Neural cell (in vitro differentiated cells): ENCODE measurements around the gene CRTC1. TPM values are rescaled to one million over a fixed set of nuclear protein-coding genes. Genes with fewer than 3 reads are reported as not detected.

Source experiments
- H2AFZ ChIP-seq: fragments of 200-600, 300-800 bp; sonication (generic), shearing (Covaris generic); 2 replicates; pipeline ENCODE4 v1.6.0; 2014; ENCODE audit warnings: low read depth, mild to moderate bottlenecking, antibody characterized with exemption, low read length, moderate library complexity
- H3F3A ChIP-seq: fragments of 200-600 bp; shearing (Covaris generic); 2 replicates; pipeline ENCODE4 v1.6.1; 2016; ENCODE audit warnings: mild to moderate bottlenecking, moderate library complexity, mixed read lengths, antibody characterized with exemption, low read length; ENCODE audit not compliant: insufficient read depth, poor library complexity, severe bottlenecking
- H3K27ac ChIP-seq: fragments of 200-600, 300-800 bp; sonication (generic), shearing (Covaris generic); 2 replicates; pipeline ENCODE4 v1.5.1; 2014; ENCODE audit warnings: mild to moderate bottlenecking, low read length, moderate library complexity
- H3K27me3 ChIP-seq: fragments of 300-800, 200-600 bp; sonication (generic), shearing (Covaris generic); 2 replicates; pipeline ENCODE4 v1.6.0; 2014; ENCODE audit warnings: mild to moderate bottlenecking, low read depth, low read length, moderate library complexity; ENCODE audit not compliant: insufficient read depth
- H3K36me3 ChIP-seq: fragments of 300-800, 200-600 bp; sonication (generic), shearing (Covaris generic); 2 replicates; pipeline ENCODE4 v1.5.1; 2014; ENCODE audit warnings: mild to moderate bottlenecking, antibody characterized with exemption, low read length, moderate library complexity; ENCODE audit not compliant: insufficient read depth
- H3K4me2 ChIP-seq: fragments of 300-800, 200-600 bp; sonication (generic), shearing (Covaris generic); 2 replicates; pipeline ENCODE4 v1.6.0; 2014; ENCODE audit warnings: mild to moderate bottlenecking, low read length
- H3K4me3 ChIP-seq: fragments of 300-800, 200-600 bp; sonication (generic), shearing (Covaris generic); 2 replicates; pipeline ENCODE4 v1.5.1; 2014; ENCODE audit warnings: mild to moderate bottlenecking, low read length, moderate library complexity
- H3K79me2 ChIP-seq: fragments of 200-600 bp; shearing (Covaris generic); replicated peaks from 2 replicates; pipeline ENCODE4 v1.6.0; 2014; ENCODE audit warnings: mild to moderate bottlenecking, low read length, moderate library complexity; ENCODE audit not compliant: insufficient read depth
- H3K9ac ChIP-seq: fragments of 300-800, 200-600 bp; sonication (generic), shearing (Covaris generic); 2 replicates; pipeline ENCODE4 v1.6.1; 2016; ENCODE audit warnings: mild to moderate bottlenecking, low read length, mixed read lengths
- H3K9me2 ChIP-seq: fragments of 200-600 bp; shearing (Covaris generic); 2 replicates; pipeline ENCODE4 v1.6.1; 2016; ENCODE audit warnings: mild to moderate bottlenecking, low read length, mixed read lengths; ENCODE audit not compliant: insufficient read depth
- H3K9me3 ChIP-seq: fragments of 200-600, 300-800 bp; sonication (generic), shearing (Covaris generic); 2 replicates; pipeline ENCODE4 v1.6.1; 2016; ENCODE audit warnings: mild to moderate bottlenecking, mixed run types, low read length, moderate library complexity, mixed read lengths
- H4K20me1 ChIP-seq: fragments of 200-600 bp; shearing (Covaris generic); 2 replicates; pipeline ENCODE4 v1.6.1; 2016; ENCODE audit warnings: mild to moderate bottlenecking, mixed run types; ENCODE audit not compliant: insufficient read depth
- CTCF ChIP-seq: fragments of 450-650 bp; IDR thresholded peaks from 2 replicates; pipeline ENCODE4 v1.5.1; 2014; ENCODE audit warnings: antibody characterized with exemption, mild to moderate bottlenecking, moderate library complexity; ENCODE audit not compliant: poor library complexity, severe bottlenecking
- EP300 ChIP-seq: fragments of 450-650 bp; conservative IDR thresholded peaks from 2 replicates; pipeline ENCODE4 v1.6.1; 2014; ENCODE audit warnings: antibody characterized with exemption, mild to moderate bottlenecking, moderate library complexity; ENCODE audit not compliant: poor library complexity, severe bottlenecking
- EZH2 ChIP-seq: fragments of 200-600, 300-800 bp; shearing (Covaris generic), sonication (generic); IDR thresholded peaks from 2 replicates; pipeline ENCODE4 v1.6.1; 2014; ENCODE audit warnings: antibody characterized with exemption, low read length, borderline replicate concordance, mild to moderate bottlenecking; ENCODE audit not compliant: insufficient read depth, poor library complexity, severe bottlenecking
- MXI1 ChIP-seq: fragments of 450-650 bp; conservative IDR thresholded peaks from 2 replicates; pipeline ENCODE4 v1.6.1; 2014; ENCODE audit warnings: antibody characterized with exemption, mild to moderate bottlenecking; ENCODE audit not compliant: poor library complexity, severe bottlenecking
- POLR2AphosphoS5 ChIP-seq: IDR thresholded peaks from 2 replicates; pipeline ENCODE4 v1.6.1; 2012
- RAD21 ChIP-seq: fragments of 450-650 bp; conservative IDR thresholded peaks from 2 replicates; pipeline ENCODE4 v1.6.1; 2014; ENCODE audit warnings: antibody characterized with exemption, mild to moderate bottlenecking, moderate library complexity
- REST ChIP-seq: IDR thresholded peaks from 2 replicates; pipeline ENCODE4 v1.6.1; 2012; ENCODE audit warnings: borderline replicate concordance
- SMC3 ChIP-seq: fragments of 450-650 bp; conservative IDR thresholded peaks from 2 replicates; pipeline ENCODE4 v1.6.1; 2014; ENCODE audit warnings: antibody characterized with exemption, mild to moderate bottlenecking, moderate library complexity; ENCODE audit not compliant: poor library complexity
- TAF1 ChIP-seq: IDR thresholded peaks from 2 replicates; pipeline ENCODE4 v1.6.1; 2012; ENCODE audit warnings: low read depth
- polyA plus RNA-seq: library from polyadenylated mRNA; depleted of rRNA; stranded (reverse); fragments of >200 nt; gene quantifications from 2 replicates; pipeline ENCODE4 v1.2.3, GENCODE V29; 2014

CRTC1 gene
- polyA plus RNA-seq, 1 donor from 2014 or later, result 10.4 TPM

GRCh38 chr19:18762125-18763023, 78.9 kb downstream of the CRTC1 start (continued):
- TF ChIP-seq EP300 (no peak), RAD21 (no peak), TAF1 (no peak)

- Histone ChIP-seq H3K4me2 (no peak overlapping the region), H3K9me2 (no peaks in the 10 kb centered on the region), H3K9ac (no peak overlapping the region), H3K4me3 (no peak overlapping the region), H4K20me1 (no peaks in the 10 kb centered on the region), H3K36me3 (no peaks in the 10 kb centered on the region), H3F3A (no peaks in the 10 kb centered on the region), H2AFZ (no peak overlapping the region), H3K27ac (no peak overlapping the region), H3K27me3 (no peaks in the 10 kb centered on the region), H3K79me2 (no peaks in the 10 kb centered on the region), H3K9me3 (no peaks in the 10 kb centered on the region)
- TF ChIP-seq EP300, result no peak
- no peak for TF ChIP-seq EZH2
- no peak for TF ChIP-seq MXI1
- no peak for TF ChIP-seq SMC3
- TF ChIP-seq TAF1, result no peak
- no peak for TF ChIP-seq REST
- TF ChIP-seq POLR2AphosphoS5, result no peak
- no peak for TF ChIP-seq RAD21
- TF ChIP-seq CTCF, result no peak
Measured at GRCh38 chr19:18763674-18764590, 80.5 kb downstream of the CRTC1 start.
